SKM-1 treated with dmso at 0.1 percent for 144 hours (cell line): ENCODE measurements around the gene CLK2.
"Not testable (repeated sequence)": the region's sequence is repeated elsewhere in the genome, so short reads cannot be mapped to it uniquely, and the experiment has no call there.

ENCODE experiments used
- DNase-seq: peaks from one replicate; lab custom pipeline; 2025; ENCODE audit not compliant: unreplicated experiment; lab: John Stamatoyannopoulos, UW

The CLK2 gene

DNA sequence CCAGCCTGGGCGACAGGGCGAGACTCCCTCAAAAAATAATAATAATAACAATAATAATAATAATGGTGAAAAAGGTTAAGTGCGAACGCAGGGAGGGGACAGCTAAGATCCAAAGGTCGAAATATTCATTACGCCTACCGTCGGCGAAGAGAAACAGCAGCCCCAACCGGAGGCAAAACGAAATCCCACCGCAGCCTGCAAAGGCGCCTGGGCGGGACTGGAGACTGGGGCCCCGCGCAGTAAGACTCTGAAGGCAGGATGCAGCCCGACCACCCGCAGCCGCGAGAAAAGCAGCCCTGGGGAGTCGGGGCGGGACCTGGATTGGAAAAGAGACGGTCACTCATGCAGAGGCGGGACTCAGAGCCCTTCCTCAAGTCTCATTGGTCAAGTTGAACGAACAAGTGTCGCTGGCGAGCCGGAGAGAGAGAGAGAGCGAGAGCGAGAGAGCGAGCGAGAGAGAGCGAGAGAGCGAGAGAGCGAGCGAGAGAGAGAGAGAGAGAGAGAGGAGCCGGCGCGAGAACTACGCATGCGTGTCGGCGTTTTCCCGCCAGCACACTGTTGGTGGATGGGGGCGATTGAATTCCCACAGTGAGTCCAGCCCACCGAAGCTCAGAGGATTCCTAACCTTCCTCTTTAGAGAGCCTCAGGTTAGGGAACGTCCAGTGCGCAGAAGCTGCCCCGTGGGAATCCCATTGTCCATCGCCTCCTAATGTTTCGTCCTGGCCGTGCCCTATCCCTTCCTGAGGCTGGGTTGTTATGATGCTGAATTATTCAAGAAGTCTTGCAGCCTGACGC lies 28.7 kb downstream of the CLK2 start:
- DNase-seq, result peak; percentile 99

DNA sequence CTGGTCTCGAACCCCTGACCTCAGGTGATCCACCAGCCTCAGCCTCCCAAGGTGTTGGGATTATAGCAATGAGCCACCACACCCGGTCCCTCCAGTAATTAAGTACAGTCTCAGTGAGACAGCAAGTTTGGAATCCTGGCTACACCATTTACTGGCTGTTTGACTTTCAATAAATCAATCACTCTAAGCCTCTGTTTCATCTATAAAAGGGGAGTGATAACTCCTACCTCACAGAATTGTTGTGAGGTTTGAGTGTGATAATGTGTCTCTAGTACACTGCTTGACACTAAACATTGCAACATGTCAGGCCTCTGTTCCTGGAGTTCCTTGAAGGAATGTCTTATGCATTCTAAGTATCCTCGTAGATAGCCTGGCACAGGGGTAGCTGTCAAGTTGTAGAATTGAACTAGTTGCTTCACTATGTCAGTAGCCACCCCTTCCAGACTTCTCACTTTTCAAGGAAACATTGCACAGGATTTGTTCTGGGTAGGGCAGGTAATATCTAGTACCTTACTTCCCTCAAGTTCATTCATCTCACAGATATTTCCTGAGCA lies 30.4 kb downstream of the CLK2 start:
- DNase-seq, result no peak

DNA sequence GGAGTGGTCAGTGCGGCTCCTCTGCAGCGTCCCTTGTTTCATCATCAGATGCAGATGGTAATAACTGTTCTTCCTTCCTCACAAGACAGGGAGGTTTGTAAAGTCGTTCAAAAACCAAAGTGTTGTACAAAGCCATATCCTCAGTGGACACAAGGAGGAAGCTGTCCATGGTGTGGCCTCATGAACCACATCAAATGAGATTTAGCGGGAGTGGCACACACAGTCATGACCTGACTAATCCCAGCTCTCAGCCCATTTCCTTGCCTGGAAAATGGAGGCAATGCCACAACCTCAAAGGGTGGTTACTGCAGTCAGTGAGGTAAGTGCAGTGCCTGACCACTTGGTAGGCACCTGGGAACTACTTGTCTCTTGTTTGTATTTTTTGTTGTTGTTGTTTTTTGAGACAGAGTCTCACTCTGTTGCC lies 31.5 kb downstream of the CLK2 start:
- DNase-seq, result peak; percentile 94

DNA sequence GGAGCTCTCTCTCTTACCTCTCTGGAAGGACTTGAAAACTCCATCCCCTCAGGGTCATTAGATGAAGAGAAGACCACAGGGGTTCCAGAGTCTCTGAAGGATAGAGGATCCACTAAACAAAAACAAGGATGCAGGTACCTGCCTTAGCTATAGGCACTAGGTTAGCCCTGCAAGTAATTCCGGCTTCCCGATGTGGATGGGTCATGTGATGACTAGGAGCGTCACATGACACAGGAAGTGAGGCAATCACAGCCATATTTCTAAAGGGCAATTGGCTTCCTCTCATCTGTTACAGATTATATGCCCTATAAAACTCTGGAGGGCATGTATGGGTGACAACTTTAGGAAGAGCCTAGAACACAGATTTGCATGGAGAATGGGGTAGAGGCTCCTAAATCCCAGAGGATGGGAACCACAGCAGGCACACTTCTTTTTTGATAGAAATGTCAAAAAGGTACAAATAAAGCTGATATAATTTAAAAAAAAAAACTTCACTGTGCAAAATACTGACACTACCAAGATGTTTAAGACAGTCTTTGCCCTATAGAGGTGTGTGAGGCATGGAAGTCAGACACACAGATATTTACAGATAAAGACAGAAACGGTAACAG lies 32.1 kb downstream of the CLK2 start:
- peak; percentile 92 for DNase-seq

DNA sequence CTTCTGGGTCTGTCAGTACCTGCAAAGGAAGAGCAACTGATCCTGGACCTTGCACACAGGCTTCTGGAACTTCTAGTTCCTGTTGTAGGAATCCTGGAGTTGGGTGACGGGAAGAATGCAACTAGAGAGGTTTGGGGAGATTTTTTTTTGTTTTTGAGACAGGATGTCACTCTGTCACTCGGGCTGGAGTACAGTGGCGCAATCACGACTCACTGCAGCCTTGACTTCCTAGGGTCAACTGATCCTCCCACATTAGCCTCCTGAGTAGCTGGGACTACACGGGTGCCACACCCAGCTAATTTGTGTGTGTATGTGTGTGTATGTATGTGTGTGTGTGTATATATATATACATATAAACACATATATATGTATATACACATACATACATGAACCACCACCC lies 36.9 kb downstream of the CLK2 start:
- DNase-seq, result no peak

DNA sequence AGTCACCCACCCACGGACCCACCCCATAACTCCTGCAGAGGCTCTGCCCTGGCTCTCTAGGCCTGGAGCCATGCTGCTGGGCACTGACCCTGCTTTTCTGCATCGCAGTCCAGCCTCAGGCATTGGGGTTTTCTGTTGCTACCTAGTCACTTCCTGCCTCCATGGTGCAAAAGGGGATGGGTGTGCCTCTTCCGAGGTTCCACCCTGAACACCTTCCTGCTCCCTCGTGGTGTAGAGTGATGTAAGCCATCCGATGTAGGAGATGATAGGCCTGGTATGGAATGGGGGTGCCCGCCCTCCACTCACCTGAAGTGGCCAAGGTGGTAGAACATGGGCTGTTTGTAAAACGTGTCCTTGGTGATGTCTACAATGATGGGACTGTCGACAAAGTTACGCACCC lies 37.9 kb downstream of the CLK2 start:
- not testable (repeated sequence) for DNase-seq

DNA sequence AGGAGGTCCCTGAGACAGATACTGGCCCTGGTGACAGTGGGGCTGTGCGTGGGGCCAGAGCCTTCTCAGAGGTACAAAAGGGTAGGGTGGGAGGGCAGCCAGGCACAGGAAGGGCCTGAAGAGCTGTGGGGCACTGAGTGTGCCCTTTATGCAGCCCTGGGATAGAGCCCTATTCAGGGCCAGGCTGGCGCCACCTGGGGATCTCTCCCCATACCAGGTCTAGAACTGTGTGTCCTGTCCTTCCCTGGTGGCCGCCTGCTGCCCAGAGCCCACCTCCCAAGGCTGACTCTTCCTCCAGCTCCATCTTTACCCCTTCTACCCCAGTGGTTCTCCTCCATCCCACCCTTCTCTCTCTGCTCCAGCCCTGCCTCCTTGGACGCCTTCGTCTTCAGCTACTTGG lies 39.8 kb downstream of the CLK2 start:
- DNase-seq, result not testable (repeated sequence)

DNA sequence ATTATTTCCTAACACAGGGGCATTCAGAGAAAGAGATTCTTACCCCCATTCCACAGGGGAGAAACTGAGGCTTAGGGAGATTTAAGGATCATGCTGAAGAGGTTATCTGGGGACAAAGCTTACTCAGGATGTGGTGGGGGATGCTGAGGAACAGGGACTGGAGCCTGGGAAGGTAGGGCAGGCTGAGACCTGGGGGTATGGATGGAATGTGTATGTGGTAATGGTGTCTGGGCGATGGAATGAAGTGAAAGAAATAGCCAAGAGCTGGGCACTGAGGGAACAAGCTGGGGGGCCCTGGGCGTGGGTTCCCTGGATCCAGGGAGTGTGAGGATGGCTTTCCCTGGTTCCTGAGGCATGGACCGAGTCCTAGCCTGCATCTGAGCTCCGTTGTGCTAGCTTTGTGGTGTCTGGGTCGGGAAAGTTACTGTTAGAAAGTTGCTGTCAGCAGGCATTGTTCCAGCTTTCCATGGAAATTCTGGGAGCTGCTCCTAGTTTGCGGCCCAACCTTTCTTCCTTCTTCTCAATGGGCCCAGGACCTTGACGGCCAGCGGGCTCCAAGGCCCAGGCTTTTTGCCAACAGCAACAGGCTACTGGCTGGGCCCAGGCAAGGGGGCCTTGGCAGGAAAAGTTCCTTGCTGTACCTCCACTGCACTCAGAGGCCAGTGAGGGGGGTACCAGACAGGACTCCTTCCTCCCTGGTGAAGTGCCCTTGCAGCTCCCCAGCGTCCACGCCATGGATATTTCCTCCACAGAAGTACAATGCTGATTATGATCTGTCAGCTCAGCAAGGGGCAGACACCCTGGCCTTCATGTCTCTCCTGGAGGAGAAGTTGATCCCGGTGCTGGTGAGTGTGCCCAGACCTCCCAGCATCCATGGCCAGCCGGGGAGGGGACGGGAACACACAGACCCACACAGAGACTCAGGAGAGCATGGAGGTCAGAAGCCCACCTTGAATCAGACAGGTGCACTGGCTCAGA lies 41.0 kb downstream of the CLK2 start:
- not testable (repeated sequence) for DNase-seq

DNA sequence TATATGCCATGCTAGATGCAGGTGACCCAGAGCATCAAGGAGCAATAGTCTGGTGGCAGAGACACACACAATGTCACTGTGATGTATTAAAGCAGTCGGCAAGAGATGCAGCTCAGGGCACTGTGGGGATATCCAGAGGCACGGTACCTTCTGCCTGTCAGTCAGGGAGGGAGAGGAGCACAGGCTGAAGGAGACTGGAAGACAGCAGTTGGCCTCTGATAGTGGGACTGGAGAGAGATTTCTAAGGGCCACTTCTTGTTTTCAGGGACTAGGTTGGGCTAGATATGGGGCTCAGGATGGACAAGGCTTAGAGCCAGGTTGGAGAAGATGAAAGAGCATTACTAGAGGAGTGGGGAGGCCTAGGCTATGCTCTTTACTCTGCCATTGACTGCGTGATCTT lies 42.0 kb downstream of the CLK2 start:
- not testable (repeated sequence) for DNase-seq

DNA sequence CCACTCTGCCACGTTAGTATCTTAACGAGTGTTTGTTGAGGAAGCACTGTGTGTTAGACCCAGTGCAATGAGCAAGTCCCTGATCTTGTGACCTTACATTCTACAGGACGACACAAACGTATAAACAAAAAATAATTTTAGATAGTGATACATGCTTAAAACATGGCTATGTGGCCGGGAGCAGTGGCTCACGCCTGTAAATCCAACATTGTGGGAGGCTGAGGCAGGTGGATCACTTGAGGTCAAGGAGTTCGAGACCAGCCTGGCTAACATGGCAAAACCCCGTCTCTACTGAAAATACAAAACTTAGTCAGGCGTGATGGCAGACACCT lies 45.2 kb downstream of the CLK2 start:
- no peak for DNase-seq

DNA sequence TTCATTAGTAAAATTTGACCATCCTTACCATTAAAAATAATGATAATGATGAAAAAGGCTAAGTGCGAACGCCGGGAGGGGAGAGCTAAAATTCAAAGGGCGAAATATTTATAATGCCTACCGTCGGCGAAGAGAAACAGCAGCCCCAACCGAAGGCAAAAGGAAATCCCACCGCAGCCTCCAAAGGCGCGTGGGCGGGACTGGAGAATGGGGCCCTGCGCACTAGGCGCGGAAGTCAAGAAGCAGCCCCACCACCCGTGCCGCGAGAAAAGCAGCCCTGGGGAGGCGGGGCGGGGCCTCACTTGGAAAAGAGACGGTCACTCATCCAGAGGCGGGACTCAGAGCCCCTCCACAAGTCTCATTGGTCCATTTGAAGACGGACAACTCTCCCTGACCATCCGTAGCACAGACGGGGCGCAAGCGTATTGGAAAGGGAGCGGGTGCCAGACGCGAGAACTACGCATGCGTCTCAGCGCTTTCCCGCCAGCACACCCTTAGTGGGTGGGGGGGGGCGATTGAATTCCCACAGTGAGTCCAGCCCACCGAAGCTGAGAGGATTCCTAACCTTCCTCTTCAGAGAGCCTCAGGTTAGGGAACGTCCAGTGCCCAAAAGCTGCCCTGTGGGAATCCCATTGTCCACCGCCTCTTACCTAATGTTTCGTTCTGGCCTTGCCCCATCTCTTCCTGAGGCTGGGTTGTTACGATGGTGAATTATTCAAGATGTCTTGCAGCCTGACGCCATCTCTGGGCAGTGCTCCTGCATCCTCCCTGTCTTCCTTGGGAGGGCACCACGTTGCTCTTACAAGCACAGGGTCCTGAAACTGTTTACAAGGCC lies 45.8 kb downstream of the CLK2 start:
- peak; percentile 100 for DNase-seq

DNA sequence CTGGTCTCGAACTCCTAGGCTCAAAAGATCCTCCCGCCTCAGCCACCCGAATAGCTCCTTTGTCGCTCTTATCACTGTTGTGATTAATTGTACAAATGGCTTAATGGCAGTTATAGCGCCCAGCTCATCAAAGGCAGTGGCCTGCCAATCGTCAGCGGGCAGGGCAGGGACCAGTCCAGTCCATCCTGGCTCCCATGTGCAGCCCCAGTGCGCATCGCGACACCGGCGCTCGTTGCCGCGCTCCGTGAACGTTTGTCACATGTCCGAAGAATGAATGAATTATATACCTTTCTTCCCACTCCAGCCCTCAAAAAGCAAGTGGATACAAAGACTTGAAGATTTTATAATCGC lies 46.4 kb downstream of the CLK2 start:
- DNase-seq, result peak; percentile 72

DNA sequence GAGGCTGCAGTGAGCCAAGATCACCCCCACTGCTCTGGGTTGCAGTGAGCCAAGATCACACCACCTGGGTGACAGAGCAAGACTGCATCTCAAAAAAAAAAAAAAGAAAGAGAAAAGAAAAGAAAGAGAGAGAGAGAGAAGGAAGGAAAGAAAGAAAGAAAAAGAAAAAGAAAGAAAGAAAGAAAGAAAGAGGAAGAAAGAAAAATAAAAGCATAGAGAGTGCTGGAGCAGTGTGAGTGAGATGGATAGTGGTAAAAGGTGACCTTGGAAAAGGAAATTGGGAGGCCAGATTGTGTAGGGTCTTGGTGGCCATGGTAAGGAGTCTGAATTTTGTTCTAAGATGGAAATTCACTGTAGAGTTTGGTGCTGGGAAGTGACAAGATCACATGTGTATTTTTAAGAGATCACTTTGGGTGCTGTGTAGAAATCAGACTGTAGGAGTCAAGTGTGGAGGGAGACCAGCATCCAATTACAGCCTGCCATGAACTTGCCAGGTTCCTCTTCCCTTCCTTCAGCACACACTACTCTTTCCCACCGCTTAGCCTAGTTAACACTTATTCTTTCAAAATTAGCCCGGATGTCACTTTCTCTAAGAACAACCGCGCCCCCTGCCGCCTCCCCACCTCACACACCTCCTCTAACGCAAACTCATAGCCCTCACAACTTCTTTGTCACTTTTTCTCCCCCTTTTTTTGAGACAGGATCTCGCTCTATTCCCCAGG lies 47.0 kb downstream of the CLK2 start:
- peak; percentile 96 for DNase-seq

DNA sequence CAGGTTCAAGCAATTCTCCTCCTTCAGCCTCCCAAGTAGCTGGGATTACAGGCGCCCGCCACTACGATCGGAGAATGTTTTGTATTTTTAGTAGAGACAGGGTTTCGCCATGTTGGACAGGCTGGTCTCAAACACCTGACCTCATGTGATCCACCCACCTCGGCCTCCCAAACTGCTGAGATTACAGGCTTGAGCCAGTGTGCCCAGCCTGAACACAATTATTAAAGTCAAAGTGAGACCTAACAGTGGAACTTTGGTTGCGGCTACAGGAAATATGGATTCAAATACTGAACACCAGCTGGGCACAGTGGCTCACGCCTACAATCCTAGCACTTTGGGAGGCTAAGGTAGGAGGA lies 47.9 kb downstream of the CLK2 start:
- DNase-seq, result not testable (repeated sequence)

DNA sequence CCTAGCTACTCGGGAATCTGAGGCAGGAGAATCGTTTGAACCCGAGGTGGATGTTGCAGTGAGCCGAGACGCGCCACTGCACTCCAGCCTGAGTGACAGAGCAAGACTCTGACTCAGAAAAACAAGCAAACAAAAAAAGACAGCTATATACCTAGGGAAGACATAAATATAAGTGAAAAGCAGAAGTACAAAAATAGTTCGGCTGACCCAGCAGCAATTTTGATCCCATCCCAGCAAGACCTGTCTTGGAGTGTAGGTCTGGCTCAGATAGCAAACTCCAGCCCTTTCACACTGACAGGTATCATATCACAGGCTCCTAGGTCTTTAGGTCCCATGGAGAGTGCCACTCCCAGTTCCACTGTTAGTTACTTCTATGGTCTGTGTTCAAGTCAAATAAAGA lies 50.3 kb downstream of the CLK2 start:
- DNase-seq, result peak; percentile 51

DNA sequence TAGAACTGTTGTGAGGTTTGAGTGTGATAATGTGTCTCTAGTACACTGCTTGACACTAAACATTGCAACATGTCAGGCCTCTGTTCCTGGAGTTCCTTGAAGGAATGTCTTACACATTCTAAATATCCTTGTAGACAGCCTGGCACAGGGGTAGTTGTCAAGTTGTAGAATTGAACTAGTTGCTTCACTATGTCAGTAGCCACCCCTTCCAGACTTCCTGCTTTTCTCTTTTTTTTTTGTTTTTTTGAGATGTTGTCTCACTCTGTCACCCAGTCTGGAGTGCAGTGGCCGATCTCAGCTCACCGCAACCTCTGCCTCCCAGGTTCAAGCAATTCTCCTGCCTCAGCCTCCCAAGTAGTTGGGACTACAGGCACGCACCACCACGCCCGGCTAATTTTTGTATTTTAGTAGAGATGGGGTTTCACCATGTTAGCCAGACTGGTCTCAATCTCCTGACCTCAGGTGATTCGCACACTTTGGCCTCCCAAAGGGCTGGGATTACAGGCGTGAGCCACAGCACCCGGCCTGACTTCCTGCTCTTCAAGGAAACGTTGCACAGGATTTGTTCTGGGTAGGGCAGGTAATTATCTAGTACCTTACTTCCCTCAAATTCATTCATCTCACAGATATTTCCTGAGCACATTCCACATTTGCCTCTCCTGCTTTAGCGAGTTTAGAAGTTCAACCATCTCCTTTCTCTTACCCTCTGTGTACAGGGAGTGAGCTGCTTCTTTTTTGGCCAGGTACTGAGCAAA lies 52.9 kb downstream of the CLK2 start:
- DNase-seq, result not testable (repeated sequence)

DNA sequence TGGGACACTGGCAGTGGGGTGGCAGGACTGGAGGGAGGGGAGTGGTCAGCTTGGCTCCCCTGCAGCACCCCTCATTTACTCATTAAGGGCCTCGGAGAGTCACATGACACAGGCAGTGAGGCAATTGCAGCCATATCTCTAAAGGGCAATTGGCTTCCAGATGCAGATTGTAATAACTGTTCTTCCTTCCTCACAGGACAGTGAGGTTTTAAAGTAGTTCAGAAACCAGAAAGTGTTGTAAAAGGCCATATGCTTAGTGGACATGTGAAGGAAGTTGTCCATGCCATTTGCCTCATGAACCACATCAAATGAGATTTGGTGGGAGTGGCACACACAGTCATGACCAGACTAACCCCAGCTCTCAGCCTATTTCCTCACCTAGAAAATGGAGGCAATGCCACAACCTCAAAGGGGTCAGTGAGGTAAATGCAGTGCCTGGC lies 53.7 kb downstream of the CLK2 start:
- peak; percentile 86 for DNase-seq

DNA sequence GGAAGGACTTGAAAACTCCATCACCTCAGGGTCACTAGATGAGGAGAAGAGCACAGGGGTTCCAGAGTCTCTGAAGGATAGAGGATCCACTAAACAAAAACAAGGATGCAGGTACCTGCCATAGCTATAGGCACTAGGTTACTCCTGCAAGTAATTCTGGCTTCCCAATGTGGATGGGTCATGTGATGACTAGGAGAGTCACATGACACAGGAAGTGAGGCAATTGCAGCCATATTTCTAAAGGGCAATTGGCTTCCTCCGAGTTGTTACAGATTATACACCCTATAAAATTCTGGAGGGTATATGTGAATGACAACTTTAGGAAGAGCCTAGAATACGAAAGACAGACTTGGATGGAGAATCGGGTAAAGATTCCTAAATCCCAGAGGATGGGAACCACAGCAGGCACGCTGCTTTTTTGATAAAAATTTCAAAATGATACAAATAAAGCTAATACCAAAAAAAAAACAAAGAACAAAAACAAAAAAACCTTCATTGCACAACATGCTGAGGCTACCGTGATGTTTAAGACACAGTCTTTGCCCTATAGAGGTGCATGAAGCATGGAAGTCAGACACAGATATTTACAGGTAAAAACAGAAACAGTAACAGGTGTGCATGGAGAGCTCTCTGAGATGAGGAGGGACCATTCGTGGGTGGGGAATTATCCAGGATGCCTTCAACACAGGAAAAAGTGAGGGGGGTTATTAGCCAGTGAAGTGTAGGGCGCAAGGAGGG lies 54.3 kb downstream of the CLK2 start:
- peak; percentile 28 for DNase-seq
